NCI-H2081 (cell line): Measurements from ENCODE around the gene STK11IP.

Experiments used
- DNase-seq, 2 experiments: peaks; one replicate each; lab custom pipeline; 2025; lab: John Stamatoyannopoulos, UW

Gene STK11IP

GRCh38 chr2:219619235-219619634 is 21.6 kb downstream of the STK11IP start:
- DNase-seq: no peak

GRCh38 chr2:219620546-219620945 is 22.9 kb downstream of the STK11IP start:
- no peak for DNase-seq

GRCh38 chr2:219621935-219622334 is 24.3 kb downstream of the STK11IP start:
- DNase-seq: no peak

GRCh38 chr2:219622472-219622871 is 24.8 kb downstream of the STK11IP start:
- DNase-seq: no peak

- DNase-seq: no peak
Observed at GRCh38 chr2:219624565-219624964, 26.9 kb downstream of the STK11IP start.

GRCh38 chr2:219625179-219625578 is 27.5 kb downstream of the STK11IP start:
- no peak for DNase-seq

- DNase-seq: no peak
Observed at GRCh38 chr2:219626540-219626939, 28.9 kb downstream of the STK11IP start.

GRCh38 chr2:219627103-219628100 is 29.7 kb downstream of the STK11IP start, which contains the start of gene SLC4A3:
TSS of gene SLC4A3 (plus strand) at chr2:219627630. CDS start at chr2:219627993, 363 bp downstream.
- peak; percentile 46 to 58 for DNase-seq

GRCh38 chr2:219628235-219628985 is 30.8 kb downstream of the STK11IP start:
- no peak for DNase-seq

GRCh38 chr2:219628986-219629901 is 31.6 kb downstream of the STK11IP start:
- no peak for DNase-seq

- DNase-seq: no peak
Observed at GRCh38 chr2:219629976-219630695, 32.5 kb downstream of the STK11IP start.

- no peak for DNase-seq
Observed at GRCh38 chr2:219630770-219631405, 33.2 kb downstream of the STK11IP start.

GRCh38 chr2:219631406-219631891 is 33.8 kb downstream of the STK11IP start:
- DNase-seq: no peak

- no peak for DNase-seq
Observed at GRCh38 chr2:219631904-219632759, 34.5 kb downstream of the STK11IP start.

- DNase-seq: no peak
Observed at GRCh38 chr2:219632760-219633105, 35.1 kb downstream of the STK11IP start.

GRCh38 chr2:219633276-219634065 is 35.8 kb downstream of the STK11IP start:
- DNase-seq: no peak

- DNase-seq: no peak
Observed at GRCh38 chr2:219634171-219634940, 36.7 kb downstream of the STK11IP start.
